ENCODE data around the gene TUBGCP6.

TUBGCP6 gene

DNA sequence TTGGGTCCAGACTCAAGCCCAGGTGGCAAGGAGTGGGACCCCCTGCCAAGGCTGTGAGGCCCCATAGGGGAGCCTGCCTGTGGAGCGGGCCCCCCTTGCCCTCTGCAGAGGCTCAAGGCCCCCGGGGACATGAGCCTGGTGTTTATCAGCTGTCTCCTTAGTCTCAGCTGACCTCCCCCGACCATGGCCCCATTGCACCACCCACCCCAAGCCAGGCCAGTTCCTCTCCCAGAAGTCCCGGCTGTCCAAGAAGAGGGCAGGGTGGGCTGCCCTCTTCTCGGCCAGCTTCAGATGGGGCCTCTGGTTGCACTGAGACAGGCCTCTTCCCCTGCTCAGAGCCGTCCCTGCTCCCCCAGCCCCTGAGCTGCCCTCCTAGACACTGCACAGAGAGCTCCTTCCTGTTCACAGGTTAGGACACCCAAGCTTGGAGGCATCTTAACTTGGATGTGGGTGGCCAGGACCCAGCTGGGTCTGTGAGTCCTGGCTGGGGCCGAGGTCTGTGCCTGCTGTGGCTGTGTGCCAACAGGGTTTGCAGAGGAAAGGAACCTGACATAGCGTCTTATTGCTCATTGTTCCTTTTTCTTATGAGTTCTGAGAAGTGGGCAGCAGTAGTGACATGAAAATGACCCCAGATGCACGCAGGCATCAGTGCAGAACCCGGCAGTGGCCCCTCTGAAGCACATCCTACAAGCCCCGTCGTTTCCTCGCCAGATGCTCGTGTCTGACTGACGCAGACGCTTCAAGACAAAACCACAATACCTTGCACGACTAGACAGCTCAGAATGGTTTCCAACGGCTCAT lies 53.7 kb downstream of the TUBGCP6 start (continued):
- TF ChIP-seq ZFP30 (CRISPR knock-in tag; IDR thresholded peaks at IDR 0.05) = no peak
- TF ChIP-seq ARNTL (CRISPR knock-in tag; IDR thresholded peaks at IDR 0.05; ENCODE audit: borderline replicate concordance, low read depth) = no peak
- TF ChIP-seq OSR1 (CRISPR knock-in tag; IDR thresholded peaks at IDR 0.05) = no peak
- TF ChIP-seq ESRRG (CRISPR knock-in tag; IDR thresholded peaks at IDR 0.05) = no peak

DNA sequence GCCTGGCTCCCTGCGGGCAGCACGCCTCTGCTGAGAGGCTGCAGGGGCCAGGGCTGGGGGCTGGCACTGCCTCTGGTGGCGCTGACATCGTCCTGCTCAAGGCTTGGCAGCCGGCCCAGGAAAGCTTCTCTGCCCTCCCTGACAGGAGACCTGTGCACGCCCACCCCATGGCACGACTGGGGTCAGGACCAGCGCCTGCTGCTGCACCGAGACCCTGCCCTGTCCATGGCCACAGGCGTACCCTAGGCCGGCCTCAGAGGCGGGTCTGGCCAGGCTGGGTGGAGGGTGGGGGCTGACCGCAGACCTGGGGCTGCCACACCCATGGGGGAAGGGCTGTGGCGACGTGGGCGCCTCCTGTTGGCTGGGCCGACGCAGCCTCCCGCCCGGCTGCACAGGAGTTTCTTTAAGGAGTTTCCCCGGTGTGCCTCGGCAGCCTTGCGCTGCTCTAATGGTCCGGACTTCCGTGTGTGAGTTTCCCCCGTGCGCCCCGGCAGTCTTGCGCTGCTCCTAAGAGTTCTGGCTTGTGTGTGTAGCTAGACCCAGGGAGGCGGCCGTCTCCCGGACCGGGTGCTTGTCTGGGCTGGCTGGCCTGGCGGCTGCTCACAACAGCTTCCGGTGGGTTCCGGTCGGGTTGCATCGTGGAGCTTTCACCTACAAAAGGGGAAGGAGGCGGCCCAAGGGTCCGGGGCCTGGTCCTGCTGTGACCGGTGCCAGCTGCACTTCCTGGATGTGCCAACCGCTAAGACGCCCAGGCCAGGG lies 54.5 kb downstream of the TUBGCP6 start:
- ATAC-seq = peak; percentile 21
- TF ChIP-seq SNAI2 (CRISPR knock-in tag; IDR thresholded peaks at IDR 0.05) (no peak), ZC3H10 (CRISPR knock-in tag; IDR thresholded peaks at IDR 0.05) (no peak), RARB (CRISPR knock-in tag; IDR thresholded peaks at IDR 0.05) (no peak), OSR1 (CRISPR knock-in tag; IDR thresholded peaks at IDR 0.05) (no peak), TCF4 (CRISPR knock-in tag; IDR thresholded peaks at IDR 0.05; ENCODE audit: borderline replicate concordance) (no peak), BACH2 (CRISPR knock-in tag; IDR thresholded peaks at IDR 0.05; ENCODE audit: borderline replicate concordance) (no peak), ESRRG (CRISPR knock-in tag; IDR thresholded peaks at IDR 0.05) (no peak), PPARA (CRISPR knock-in tag; IDR thresholded peaks at IDR 0.05; ENCODE audit: borderline replicate concordance) (no peak), TOX (CRISPR knock-in tag; IDR thresholded peaks at IDR 0.05; ENCODE audit: borderline replicate concordance) (no peak), ZNF70 (CRISPR knock-in tag; IDR thresholded peaks at IDR 0.05) (no peak), ZFP3 (CRISPR knock-in tag; IDR thresholded peaks at IDR 0.05) (no peak), GLIS3 (CRISPR knock-in tag; IDR thresholded peaks at IDR 0.05) (no peak)
- TF ChIP-seq, protein P1, sequence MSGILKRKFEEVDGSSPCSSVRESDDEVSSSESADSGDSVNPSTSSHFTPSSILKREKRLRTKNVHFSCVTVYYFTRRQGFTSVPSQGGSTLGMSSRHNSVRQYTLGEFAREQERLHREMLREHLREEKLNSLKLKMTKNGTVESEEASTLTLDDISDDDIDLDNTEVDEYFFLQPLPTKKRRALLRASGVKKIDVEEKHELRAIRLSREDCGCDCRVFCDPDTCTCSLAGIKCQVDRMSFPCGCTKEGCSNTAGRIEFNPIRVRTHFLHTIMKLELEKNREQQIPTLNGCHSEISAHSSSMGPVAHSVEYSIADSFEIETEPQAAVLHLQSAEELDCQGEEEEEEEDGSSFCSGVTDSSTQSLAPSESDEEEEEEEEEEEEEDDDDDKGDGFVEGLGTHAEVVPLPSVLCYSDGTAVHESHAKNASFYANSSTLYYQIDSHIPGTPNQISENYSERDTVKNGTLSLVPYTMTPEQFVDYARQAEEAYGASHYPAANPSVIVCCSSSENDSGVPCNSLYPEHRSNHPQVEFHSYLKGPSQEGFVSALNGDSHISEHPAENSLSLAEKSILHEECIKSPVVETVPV (CRISPR knock-in tag; IDR thresholded peaks at IDR 0.05) = no peak
- TF ChIP-seq, protein P2, sequence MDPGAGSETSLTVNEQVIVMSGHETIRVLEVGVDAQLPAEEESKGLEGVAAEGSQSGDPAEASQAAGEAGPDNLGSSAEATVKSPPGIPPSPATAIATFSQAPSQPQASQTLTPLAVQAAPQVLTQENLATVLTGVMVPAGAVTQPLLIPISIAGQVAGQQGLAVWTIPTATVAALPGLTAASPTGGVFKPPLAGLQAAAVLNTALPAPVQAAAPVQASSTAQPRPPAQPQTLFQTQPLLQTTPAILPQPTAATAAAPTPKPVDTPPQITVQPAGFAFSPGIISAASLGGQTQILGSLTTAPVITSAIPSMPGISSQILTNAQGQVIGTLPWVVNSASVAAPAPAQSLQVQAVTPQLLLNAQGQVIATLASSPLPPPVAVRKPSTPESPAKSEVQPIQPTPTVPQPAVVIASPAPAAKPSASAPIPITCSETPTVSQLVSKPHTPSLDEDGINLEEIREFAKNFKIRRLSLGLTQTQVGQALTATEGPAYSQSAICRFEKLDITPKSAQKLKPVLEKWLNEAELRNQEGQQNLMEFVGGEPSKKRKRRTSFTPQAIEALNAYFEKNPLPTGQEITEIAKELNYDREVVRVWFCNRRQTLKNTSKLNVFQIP (CRISPR knock-in tag; IDR thresholded peaks at IDR 0.05; ENCODE audit: borderline replicate concordance, low read depth) = no peak
- TF ChIP-seq, protein P3, sequence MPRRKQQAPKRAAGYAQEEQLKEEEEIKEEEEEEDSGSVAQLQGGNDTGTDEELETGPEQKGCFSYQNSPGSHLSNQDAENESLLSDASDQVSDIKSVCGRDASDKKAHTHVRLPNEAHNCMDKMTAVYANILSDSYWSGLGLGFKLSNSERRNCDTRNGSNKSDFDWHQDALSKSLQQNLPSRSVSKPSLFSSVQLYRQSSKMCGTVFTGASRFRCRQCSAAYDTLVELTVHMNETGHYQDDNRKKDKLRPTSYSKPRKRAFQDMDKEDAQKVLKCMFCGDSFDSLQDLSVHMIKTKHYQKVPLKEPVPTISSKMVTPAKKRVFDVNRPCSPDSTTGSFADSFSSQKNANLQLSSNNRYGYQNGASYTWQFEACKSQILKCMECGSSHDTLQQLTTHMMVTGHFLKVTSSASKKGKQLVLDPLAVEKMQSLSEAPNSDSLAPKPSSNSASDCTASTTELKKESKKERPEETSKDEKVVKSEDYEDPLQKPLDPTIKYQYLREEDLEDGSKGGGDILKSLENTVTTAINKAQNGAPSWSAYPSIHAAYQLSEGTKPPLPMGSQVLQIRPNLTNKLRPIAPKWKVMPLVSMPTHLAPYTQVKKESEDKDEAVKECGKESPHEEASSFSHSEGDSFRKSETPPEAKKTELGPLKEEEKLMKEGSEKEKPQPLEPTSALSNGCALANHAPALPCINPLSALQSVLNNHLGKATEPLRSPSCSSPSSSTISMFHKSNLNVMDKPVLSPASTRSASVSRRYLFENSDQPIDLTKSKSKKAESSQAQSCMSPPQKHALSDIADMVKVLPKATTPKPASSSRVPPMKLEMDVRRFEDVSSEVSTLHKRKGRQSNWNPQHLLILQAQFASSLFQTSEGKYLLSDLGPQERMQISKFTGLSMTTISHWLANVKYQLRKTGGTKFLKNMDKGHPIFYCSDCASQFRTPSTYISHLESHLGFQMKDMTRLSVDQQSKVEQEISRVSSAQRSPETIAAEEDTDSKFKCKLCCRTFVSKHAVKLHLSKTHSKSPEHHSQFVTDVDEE (CRISPR knock-in tag; IDR thresholded peaks at IDR 0.05) = no peak
- TF ChIP-seq, protein P4, sequence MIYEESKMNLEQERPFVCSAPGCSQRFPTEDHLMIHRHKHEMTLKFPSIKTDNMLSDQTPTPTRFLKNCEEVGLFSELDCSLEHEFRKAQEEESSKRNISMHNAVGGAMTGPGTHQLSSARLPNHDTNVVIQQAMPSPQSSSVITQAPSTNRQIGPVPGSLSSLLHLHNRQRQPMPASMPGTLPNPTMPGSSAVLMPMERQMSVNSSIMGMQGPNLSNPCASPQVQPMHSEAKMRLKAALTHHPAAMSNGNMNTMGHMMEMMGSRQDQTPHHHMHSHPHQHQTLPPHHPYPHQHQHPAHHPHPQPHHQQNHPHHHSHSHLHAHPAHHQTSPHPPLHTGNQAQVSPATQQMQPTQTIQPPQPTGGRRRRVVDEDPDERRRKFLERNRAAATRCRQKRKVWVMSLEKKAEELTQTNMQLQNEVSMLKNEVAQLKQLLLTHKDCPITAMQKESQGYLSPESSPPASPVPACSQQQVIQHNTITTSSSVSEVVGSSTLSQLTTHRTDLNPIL (CRISPR knock-in tag; IDR thresholded peaks at IDR 0.05; ENCODE audit: low read depth) = no peak
- TF ChIP-seq, protein P5, sequence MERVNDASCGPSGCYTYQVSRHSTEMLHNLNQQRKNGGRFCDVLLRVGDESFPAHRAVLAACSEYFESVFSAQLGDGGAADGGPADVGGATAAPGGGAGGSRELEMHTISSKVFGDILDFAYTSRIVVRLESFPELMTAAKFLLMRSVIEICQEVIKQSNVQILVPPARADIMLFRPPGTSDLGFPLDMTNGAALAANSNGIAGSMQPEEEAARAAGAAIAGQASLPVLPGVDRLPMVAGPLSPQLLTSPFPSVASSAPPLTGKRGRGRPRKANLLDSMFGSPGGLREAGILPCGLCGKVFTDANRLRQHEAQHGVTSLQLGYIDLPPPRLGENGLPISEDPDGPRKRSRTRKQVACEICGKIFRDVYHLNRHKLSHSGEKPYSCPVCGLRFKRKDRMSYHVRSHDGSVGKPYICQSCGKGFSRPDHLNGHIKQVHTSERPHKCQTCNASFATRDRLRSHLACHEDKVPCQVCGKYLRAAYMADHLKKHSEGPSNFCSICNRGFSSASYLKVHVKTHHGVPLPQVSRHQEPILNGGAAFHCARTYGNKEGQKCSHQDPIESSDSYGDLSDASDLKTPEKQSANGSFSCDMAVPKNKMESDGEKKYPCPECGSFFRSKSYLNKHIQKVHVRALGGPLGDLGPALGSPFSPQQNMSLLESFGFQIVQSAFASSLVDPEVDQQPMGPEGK (CRISPR knock-in tag; IDR thresholded peaks at IDR 0.05; ENCODE audit: borderline replicate concordance) = no peak

DNA sequence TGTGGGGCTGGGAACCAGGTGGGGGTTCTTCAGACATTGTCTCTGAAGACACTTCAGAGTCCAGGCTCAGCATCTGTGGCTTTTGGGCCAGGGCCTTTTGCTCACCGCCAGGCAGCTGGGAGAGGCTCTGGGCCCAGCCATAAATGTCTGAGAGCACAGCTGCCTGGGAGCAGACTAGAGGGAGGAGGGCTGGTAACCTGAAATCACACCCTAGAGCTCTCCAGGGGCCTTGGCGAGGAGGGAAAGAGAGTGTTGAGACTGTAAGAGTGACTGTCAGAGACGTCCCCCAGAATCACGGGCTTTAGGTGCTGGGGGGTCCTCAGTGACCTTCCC lies 55.0 kb downstream of the TUBGCP6 start:
- peak; percentile 5; the same call in 2 of the 3 replicates for ATAC-seq
- TF ChIP-seq TCF4 (CRISPR knock-in tag; IDR thresholded peaks at IDR 0.05; ENCODE audit: borderline replicate concordance) (no peak), ZC3H10 (CRISPR knock-in tag; IDR thresholded peaks at IDR 0.05) (no peak), ESRRG (CRISPR knock-in tag; IDR thresholded peaks at IDR 0.05) (no peak), ARNTL (CRISPR knock-in tag; IDR thresholded peaks at IDR 0.05; ENCODE audit: borderline replicate concordance, low read depth) (no peak), ZNF70 (CRISPR knock-in tag; IDR thresholded peaks at IDR 0.05) (no peak), RARB (CRISPR knock-in tag; IDR thresholded peaks at IDR 0.05) (no peak), ZNF565 (CRISPR knock-in tag; conservative IDR thresholded peaks at IDR 0.05; ENCODE audit: low read depth) (no peak), ZFP30 (CRISPR knock-in tag; IDR thresholded peaks at IDR 0.05) (no peak)
- TF ChIP-seq, protein P4 (CRISPR knock-in tag; IDR thresholded peaks at IDR 0.05; ENCODE audit: low read depth) = no peak
- TF ChIP-seq, protein P2 (CRISPR knock-in tag; IDR thresholded peaks at IDR 0.05; ENCODE audit: borderline replicate concordance, low read depth) = no peak

All from SK-N-SH treated with all-trans-retinoic acid at 6 μM for 48 hours (cell line).